CD14-positive monocyte (primary cell): Measurements from ENCODE around the gene BUD23. TPM values are rescaled to one million over a fixed set of nuclear protein-coding genes. Genes with fewer than 3 reads are reported as not detected.

Source experiments
- DNase-seq, 3 donors: peaks; one replicate each; pipeline ENCODE4 v3.0.0-alpha.2; 2011 to 2022
- H2AFZ ChIP-seq: 2 replicates; pipeline ENCODE4 v1.6.0; 2012; ENCODE audit warnings: mild to moderate bottlenecking, low read depth, low read length, inconsistent platforms; ENCODE audit not compliant: insufficient read depth, poor library complexity, severe bottlenecking
- H3K27ac ChIP-seq, 2 donors: 1 replicate in 1 of 2; 2 replicates in 1 of 2; pipeline ENCODE4 v1.5.1; 2012 to 2013; ENCODE audit warnings: low read length in 2 of 2, control low read depth in 1 of 2, inconsistent platforms in 1 of 2, low read depth in 1 of 2, mild to moderate bottlenecking in 1 of 2
- H3K27me3 ChIP-seq, 2 donors: one replicate each; pipeline versions ENCODE4 v1.6.0 to v1.6.1; 2011 to 2013; ENCODE audit warnings: low read length in 2 of 2; ENCODE audit not compliant: control insufficient read depth in 2 of 2, insufficient read depth in 2 of 2
- H3K36me3 ChIP-seq, 2 donors: replicated peaks in 1 of 2; 1 replicate in 1 of 2; 2 replicates in 1 of 2; pipeline versions ENCODE4 v1.5.1 to v1.6.1; 2012 to 2013; ENCODE audit warnings: low read length in 2 of 2, control low read depth in 1 of 2, inconsistent platforms in 1 of 2, mild to moderate bottlenecking in 1 of 2; ENCODE audit not compliant: insufficient read depth in 2 of 2, control insufficient read depth in 1 of 2
- H3K4me1 ChIP-seq, 2 donors: 1 replicate in 1 of 2; 2 replicates in 1 of 2; pipeline versions ENCODE4 v1.5.1 to v1.6.1; 2012 to 2013; ENCODE audit warnings: low read length in 2 of 2, control low read depth in 1 of 2, inconsistent platforms in 1 of 2, mild to moderate bottlenecking in 1 of 2, moderate library complexity in 1 of 2; ENCODE audit not compliant: insufficient read depth in 2 of 2, control insufficient read depth in 1 of 2
- H3K4me2 ChIP-seq: replicated peaks from 2 replicates; pipeline ENCODE3; 2012; ENCODE audit warnings: low read length, moderate library complexity, mild to moderate bottlenecking; ENCODE audit not compliant: poor library complexity, severe bottlenecking; ENCODE audit errors: extremely low read depth
- H3K4me3 ChIP-seq, 3 experiments: fragments of 200-600 bp in 1 of 3; sonication (generic) in 1 of 3; replicated peaks in 1 of 3; 1 replicate in 2 of 3; 2 replicates in 1 of 3; pipeline ENCODE4 v1.5.1; 2011 to 2013; ENCODE audit warnings: low read length in 3 of 3, mild to moderate bottlenecking in 3 of 3, control low read depth in 2 of 3, low read depth in 2 of 3, inconsistent platforms in 1 of 3, moderate library complexity in 1 of 3
- H3K79me2 ChIP-seq: 2 replicates; pipeline ENCODE4 v1.6.0; 2012; ENCODE audit warnings: mild to moderate bottlenecking, control low read depth, inconsistent platforms, low read length, moderate library complexity; ENCODE audit not compliant: insufficient read depth
- H3K9ac ChIP-seq: 2 replicates; pipeline ENCODE4 v1.6.0; 2017; ENCODE audit warnings: low read length, mild to moderate bottlenecking; ENCODE audit not compliant: insufficient read depth, poor library complexity, severe bottlenecking
- H3K9me3 ChIP-seq, 2 donors: replicated peaks in 1 of 2; 1 replicate in 1 of 2; 2 replicates in 1 of 2; pipeline versions ENCODE4 v1.5.1 to v1.6.1; 2012 to 2013; ENCODE audit warnings: low read length in 2 of 2, control low read depth in 1 of 2; ENCODE audit not compliant: control insufficient read depth in 1 of 2, insufficient read depth in 1 of 2
- H4K20me1 ChIP-seq: 2 replicates; pipeline ENCODE4 v1.6.0; 2012; ENCODE audit warnings: mild to moderate bottlenecking, low read length, control low read depth, moderate library complexity; ENCODE audit not compliant: insufficient read depth
- H3K27ac Mint-ChIP-seq, 7 donors: one replicate each; pipeline ENCODE4 v1.8.0; 2020; ENCODE audit warnings: mild to moderate bottlenecking in 7 of 7, mixed read lengths in 7 of 7, moderate library complexity in 6 of 7, inconsistent platforms in 2 of 7
- H3K27me3 Mint-ChIP-seq, 3 donors: one replicate each; pipeline ENCODE4 v1.8.0; 2021 to 2022; ENCODE audit warnings: low read depth in 3 of 3, mild to moderate bottlenecking in 3 of 3, mixed read lengths in 3 of 3, moderate library complexity in 3 of 3, inconsistent platforms in 1 of 3
- H3K36me3 Mint-ChIP-seq, 2 donors: one replicate each; pipeline ENCODE4 v1.8.0; 2020; ENCODE audit warnings: mixed read lengths in 2 of 2, inconsistent platforms in 1 of 2, mild to moderate bottlenecking in 1 of 2
- H3K4me1 Mint-ChIP-seq: one replicate; pipeline ENCODE4 v1.8.0; 2020; ENCODE audit warnings: mild to moderate bottlenecking, mixed read lengths
- H3K4me3 Mint-ChIP-seq, 2 donors: one replicate each; pipeline ENCODE4 v1.8.0; 2020; ENCODE audit warnings: mild to moderate bottlenecking in 2 of 2, mixed read lengths in 2 of 2, moderate library complexity in 1 of 2
- H3K9me3 Mint-ChIP-seq, 7 donors: one replicate each; pipeline ENCODE4 v1.8.0; 2020 to 2022; ENCODE audit warnings: mixed read lengths in 7 of 7, mild to moderate bottlenecking in 6 of 7, moderate library complexity in 6 of 7, inconsistent platforms in 2 of 7
- CTCF ChIP-seq: fragments of 200-600 bp; IDR thresholded peaks from one replicate; pipeline ENCODE4 v1.8.0; 2022; ENCODE audit warnings: antibody characterized with exemption, mild to moderate bottlenecking
- WGBS: methylation state at CpG from one replicate; pipeline ENCODE4 v1.1.5; 2013; ENCODE audit warnings: missing lambda C conversion rate; ENCODE audit not compliant: insufficient coverage; 5-methylcytosine and 5-hydroxymethylcytosine counted together
- intact Hi-C, 2 donors: fragments of 100-400 bp; cut with micrococcal nuclease; formaldehyde crosslinking; loops; one replicate each; pipeline versions ENCODE4 v1.15.0 to v1.15.1; 2023
- polyA plus RNA-seq, 3 donors: library from polyadenylated mRNA; depleted of rRNA in 1 of 3; unstranded in 2 of 3; stranded (reverse) in 1 of 3; fragments of 300-500 nt in 2 of 3; fragments of >200 nt in 1 of 3; fragmentation: Illumina TruSeq in 2 of 3; gene quantifications; 1 replicate in 2 of 3; 2 replicates in 1 of 3; pipeline ENCODE4 v1.2.3, GENCODE V29; 2012 to 2021

Gene BUD23
- polyA plus RNA-seq, 3 donors: 44.5 to 51.9 (median 51.1) TPM

- peak overlapping the region in 1 of 2 donors; percentile 62 for H3K27ac ChIP-seq
- H3K27me3 ChIP-seq: peaks cover 0 to 6% of the 10 kb centered on the region in 2 donors
- peaks cover 12 to 23% of the 10 kb centered on the region in 2 donors for H3K36me3 Mint-ChIP-seq
- H3K4me3 ChIP-seq: peak overlapping the region in 2 of 3 experiments; percentile 78 to 87
- H3K36me3 ChIP-seq: peaks cover 13 to 15% of the 10 kb centered on the region in 2 donors
- no peak for TF ChIP-seq CTCF
- no peak for DNase-seq
- H2AFZ ChIP-seq: peak overlapping the region; percentile 99
- peaks cover 20% of the 10 kb centered on the region for H3K4me1 Mint-ChIP-seq
- peak overlapping the region in 5 of 7 donors; percentile 70 to 95 (median 91) for H3K27ac Mint-ChIP-seq
- peaks cover 23 to 34% (median 23%) of the 10 kb centered on the region in 3 donors for H3K27me3 Mint-ChIP-seq
- H4K20me1 ChIP-seq: peaks cover 12% of the 10 kb centered on the region
- peaks cover 5% of the 10 kb centered on the region for H3K79me2 ChIP-seq
- H3K9me3 ChIP-seq: peaks cover 0 to 7% of the 10 kb centered on the region in 2 donors
- no peak overlapping the region for H3K9ac ChIP-seq
- H3K4me2 ChIP-seq: peak overlapping the region; percentile 93
- intact Hi-C loops: loop anchor here (5.0 to 10.0 kb wide), 2 partner anchors 55 to 117 kb away; partner anchors contain the start of genes BUD23 (in 2 of the 2) and DNAJC30 (in 2 of the 2)
- WGBS: 92% methylated on average over 14 of the region's 17 CpGs
- H3K4me3 Mint-ChIP-seq: peak overlapping the region; percentile 93
- H3K9me3 Mint-ChIP-seq: peaks cover 0 to 7% (median 5%) of the 10 kb centered on the region in 7 donors
- H3K4me1 ChIP-seq: peaks cover 26 to 36% of the 10 kb centered on the region in 2 donors
Measured at GRCh38 chr7:73737491-73738219, 54.3 kb downstream of the BUD23 start.

- Histone ChIP-seq H3K27ac (peak overlapping the region; percentile 62 to 77), H3K79me2 (peaks cover 5% of the 10 kb centered on the region), H3K4me3 (peak overlapping the region; percentile 51 to 87 (median 78)), H2AFZ (peak overlapping the region; percentile 99), H4K20me1 (peaks cover 12% of the 10 kb centered on the region), H3K9me3 (peaks cover 0 to 7% of the 10 kb centered on the region in 2 donors), H3K4me2 (peak overlapping the region; percentile 93), H3K9ac (peak overlapping the region; percentile 74), H3K27me3 (peaks cover 0 to 7% of the 10 kb centered on the region in 2 donors), H3K36me3 (peaks cover 13 to 15% of the 10 kb centered on the region in 2 donors), H3K4me1 (peaks cover 26 to 36% of the 10 kb centered on the region in 2 donors)
- Mint-ChIP-seq H3K27ac (peak overlapping the region; percentile 78 to 95 (median 90)), H3K9me3 (peaks cover 0 to 7% (median 5%) of the 10 kb centered on the region in 7 donors), H3K4me3 (peak overlapping the region; percentile 93), H3K27me3 (peaks cover 18 to 31% (median 27%) of the 10 kb centered on the region in 3 donors), H3K4me1 (peaks cover 20% of the 10 kb centered on the region), H3K36me3 (peaks cover 12 to 23% of the 10 kb centered on the region in 2 donors)
- no peak for TF ChIP-seq CTCF
- DNase-seq: peak; percentile 44 to 62 (median 46)
- intact Hi-C loops: loop anchor here (5.0 to 10.0 kb wide), 2 partner anchors 56 to 117 kb away; partner anchors contain the start of genes BUD23 (in 2 of the 2) and DNAJC30 (in 2 of the 2)
- 0% methylated on average over 16 of the region's 24 CpGs for WGBS
Measured at GRCh38 chr7:73738220-73738611, 54.8 kb downstream of the BUD23 start.
